DMS79 treated with DMSO at 0.1 percent for 48 hours (cell line): ENCODE measurements around the gene SYNE1.
A peak's percentile ranks its signal among the peaks of the same experiment; 100 is the strongest.

Experiments
- DNase-seq: peaks from one replicate; lab custom pipeline; 2025; lab: John Stamatoyannopoulos, UW

SYNE1 gene

DNA sequence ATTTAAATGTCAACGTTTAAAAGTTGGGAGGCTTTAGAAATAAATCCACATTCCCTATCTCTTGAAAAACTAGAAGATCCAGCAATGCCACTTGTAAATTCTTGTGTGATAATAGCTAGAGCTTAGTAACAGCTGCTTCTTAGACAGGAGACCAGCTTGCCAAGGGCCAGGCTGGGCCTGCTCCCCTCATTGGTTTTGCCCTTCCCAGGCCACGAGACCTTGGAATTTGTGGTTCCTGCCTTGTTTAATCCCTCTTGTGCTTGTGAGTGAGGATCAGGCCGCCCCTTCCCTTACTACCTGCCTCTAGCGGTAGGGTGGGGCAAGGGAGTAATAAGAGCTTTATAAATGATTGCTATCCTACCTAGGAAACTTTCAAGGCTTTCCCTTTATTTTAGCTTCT is 363.5 kb downstream of the SYNE1 start:
- DNase-seq: no peak

DNA sequence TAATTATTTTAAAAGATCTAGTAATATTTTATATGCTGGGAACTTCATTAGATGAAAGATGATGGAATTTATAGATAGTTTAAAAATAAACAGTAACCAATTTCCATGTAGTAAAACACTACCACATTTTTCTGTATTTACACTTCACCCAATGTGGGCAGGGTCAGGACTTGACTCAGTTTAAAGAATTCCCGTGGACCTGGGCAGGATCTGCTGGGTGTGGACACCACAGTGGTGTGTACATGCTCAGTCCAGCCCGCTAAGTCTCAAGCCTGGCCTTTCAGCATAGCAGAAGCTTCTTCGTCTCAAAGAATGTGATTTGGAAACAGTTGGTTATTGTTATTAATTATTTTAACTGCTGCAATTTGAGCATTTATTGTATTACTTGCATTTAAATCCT is 364.2 kb downstream of the SYNE1 start:
- DNase-seq: no peak

GRCh38 chr6:152272486-152272885 is 364.7 kb downstream of the SYNE1 start:
- no peak for DNase-seq

DNA sequence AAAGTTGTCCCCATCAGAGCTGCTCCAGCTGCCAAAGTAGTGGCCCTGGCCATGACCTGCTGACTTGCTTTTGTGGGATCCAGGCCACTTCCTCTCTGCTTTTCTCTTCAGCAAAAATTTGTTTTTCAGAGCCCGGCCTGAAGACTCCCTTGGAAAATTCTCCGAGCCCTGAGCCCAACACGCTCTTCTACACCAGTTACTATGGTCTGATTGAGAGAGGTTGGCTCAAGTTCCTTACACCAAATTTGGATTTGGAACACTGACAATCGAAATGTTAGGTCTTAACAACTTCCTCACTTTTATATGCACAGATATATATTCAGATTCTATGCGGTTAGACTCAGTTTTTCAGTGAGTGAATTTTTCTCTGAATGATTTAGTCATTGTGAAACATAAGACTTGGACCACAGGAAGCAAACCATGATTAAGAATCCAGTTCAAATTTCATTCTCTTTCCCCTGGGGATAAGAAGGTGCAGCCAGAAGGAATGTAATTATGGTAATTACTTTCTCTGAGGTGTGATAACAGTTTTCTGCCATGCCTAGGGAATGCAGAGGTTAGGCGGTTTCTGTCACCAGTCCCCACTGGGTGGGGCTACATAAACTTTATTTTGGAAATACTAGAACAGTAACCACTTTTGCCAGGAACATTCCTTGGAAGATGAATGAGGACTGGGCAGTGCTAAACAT is 365.2 kb downstream of the SYNE1 start:
- DNase-seq: no peak

- no peak for DNase-seq
Measured at GRCh38 chr6:152270301-152270925, 366.7 kb downstream of the SYNE1 start.

DNA sequence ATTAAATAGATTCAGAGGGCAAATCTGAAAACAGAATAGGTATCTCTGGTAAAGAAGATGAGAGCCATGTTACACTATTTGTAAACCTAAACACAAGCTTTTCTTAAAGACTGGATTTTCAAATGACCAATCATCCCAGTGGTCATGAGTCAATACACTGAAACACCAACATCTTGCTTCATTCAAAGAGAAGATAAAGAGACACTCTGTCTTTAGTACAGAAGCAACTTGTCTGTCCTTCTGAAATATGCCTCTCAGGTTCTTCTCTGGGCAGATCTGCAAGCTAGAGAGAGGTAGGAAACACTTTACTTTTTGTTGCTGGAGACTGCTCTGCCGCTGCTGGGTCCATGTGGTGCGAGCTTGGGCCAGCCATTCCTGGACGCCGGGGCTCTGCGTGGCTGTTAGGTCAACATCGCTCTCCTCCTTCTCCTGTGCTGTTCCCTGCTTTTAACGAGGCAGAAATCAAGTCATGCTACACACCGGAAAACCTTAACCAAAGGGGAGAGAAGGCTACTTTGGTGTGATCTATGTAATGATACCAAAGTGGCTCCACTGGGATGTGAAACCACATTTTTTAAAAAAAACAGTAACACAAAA is 368.2 kb downstream of the SYNE1 start:
- DNase-seq: no peak

GRCh38 chr6:152267967-152268845 is 369.0 kb downstream of the SYNE1 start:
- DNase-seq: no peak

DNA sequence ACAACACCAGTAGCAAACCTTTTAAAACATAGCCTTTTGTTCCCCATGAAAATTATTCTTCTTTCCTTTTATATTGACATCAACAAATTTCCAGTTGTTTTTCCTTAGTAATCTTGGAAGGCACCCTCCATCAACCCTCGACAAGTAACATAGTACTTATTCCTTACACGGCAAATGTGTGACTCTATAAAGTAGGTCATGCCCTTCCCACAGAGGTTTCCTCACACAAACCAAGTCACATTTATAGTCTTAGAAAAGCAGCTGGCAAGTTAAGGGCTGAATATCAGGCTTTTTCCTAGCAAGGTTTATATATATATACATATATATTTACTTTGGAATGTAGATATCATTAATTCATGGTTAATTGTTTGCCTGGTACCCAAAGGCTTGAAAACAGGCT is 371.5 kb downstream of the SYNE1 start:
- no peak for DNase-seq

DNA sequence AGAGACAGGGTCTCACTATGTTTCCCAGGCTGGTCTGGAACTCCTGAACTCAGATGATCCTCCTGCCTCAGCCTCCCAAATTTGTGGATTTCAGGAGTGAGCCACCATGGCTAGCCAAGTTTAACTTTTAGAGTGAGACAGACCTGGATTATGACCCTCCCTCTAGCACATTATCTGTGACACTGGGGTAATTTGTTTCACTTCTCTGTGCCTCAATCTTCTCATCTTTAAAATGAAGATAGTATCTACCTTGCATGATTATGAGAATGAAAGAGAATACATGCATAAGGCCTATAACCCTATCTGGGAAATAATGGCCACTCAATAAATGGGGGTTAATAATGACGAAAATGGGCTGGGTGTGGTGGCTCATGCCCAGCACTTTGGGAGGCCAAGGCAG is 373.6 kb downstream of the SYNE1 start:
- no peak for DNase-seq

DNA sequence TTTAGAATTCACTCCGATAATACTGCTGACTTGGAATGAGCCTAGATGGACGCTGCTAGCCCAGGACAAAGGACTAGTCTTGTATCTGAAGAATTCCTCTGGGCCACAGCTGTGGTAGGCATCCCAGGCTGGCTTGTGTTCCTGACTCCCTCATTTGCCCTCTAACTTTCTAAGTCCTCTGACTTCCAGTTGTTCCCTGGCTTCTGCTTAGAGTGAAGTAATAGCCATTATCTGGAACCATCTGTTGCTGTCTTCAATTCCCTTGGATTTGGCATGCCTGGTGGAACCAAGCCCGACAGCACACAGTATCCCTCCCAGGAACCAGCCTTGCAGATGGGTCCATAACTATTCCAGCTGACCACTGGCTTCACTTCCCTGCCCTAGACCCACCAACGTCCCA is 376.0 kb downstream of the SYNE1 start:
- DNase-seq: no peak

- no peak for DNase-seq
Measured at GRCh38 chr6:152259234-152259633, 377.9 kb downstream of the SYNE1 start.

DNA sequence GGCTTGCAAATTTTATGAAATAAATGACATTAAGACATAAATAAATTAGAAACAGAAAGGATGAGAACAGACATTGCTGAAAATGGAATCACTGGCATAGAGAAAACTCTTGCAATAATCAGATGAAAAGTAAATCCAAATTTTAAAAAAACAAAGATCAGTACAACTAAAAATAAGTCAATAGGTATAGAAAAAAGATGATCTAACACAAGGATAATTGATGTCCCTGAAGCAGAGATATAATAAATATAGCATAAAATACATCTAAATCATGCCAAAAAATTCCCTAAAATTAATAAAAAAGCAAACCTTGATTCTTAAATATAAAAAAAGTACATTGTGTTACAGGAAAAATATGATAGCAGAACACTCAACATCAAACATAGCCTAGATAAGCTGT is 379.6 kb downstream of the SYNE1 start:
- DNase-seq: no peak

GRCh38 chr6:152250127-152250526 is 387.0 kb downstream of the SYNE1 start:
- DNase-seq: no peak

- DNase-seq: no peak
Measured at GRCh38 chr6:152248980-152249379, 388.2 kb downstream of the SYNE1 start.

DNA sequence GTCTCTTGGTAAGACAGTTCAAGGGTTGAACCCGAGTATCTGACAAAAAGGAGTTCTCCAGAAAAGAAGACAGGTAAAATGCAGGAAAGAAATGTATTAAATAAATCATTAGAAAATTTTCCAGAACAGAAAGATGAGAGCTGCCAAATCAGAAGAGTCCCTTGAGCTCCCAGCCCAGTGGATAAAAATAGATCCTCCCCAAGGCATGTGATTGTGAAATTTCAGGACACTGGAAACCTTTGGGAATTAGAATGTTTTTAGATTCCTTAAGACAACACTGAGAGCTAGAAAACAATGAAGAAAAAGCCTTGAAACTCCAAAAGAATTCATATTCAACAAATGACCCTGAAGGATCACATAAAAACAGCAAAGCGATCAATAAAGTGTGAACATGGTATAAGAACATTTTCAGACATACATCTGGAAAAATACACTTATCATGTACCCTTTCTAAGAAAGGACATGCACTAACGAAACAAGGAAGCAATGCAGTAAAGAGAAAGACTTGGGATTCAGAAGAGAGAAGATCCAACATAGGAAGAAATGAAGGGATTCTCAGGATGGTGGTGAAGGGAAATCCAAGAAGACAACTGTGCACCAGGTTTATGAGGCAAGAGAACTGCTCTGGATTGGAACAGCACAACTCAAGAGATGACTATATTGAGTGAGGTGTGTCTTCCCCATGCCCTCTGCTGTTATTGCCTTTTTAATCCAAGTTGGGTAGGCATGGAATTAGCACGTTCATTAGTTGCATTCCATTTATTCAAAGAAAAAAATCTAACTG is 390.4 kb downstream of the SYNE1 start:
- no peak for DNase-seq

- peak; percentile 8 for DNase-seq
Measured at GRCh38 chr6:152244998-152245630, 392.0 kb downstream of the SYNE1 start.

GRCh38 chr6:152241013-152241766 is 396.0 kb downstream of the SYNE1 start:
- no peak for DNase-seq

DNA sequence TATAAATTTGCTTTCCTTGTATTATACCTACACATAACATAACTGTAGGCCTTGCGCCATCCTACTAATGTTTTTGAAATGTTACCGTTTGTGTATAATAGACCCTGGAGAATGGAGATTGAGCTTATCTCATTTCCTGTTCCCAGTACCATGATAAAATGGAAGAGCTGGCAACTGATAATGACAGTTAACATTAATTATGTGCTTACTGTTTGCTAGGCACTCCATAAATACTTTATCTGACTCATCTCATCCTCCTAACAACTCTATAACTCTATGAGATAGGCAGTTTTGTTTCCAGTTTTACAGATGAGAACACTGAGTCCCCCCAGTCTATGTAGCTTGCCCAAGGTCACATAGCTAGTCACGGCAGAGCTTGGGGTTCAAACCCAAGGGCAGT is 396.7 kb downstream of the SYNE1 start:
- no peak for DNase-seq

DNA sequence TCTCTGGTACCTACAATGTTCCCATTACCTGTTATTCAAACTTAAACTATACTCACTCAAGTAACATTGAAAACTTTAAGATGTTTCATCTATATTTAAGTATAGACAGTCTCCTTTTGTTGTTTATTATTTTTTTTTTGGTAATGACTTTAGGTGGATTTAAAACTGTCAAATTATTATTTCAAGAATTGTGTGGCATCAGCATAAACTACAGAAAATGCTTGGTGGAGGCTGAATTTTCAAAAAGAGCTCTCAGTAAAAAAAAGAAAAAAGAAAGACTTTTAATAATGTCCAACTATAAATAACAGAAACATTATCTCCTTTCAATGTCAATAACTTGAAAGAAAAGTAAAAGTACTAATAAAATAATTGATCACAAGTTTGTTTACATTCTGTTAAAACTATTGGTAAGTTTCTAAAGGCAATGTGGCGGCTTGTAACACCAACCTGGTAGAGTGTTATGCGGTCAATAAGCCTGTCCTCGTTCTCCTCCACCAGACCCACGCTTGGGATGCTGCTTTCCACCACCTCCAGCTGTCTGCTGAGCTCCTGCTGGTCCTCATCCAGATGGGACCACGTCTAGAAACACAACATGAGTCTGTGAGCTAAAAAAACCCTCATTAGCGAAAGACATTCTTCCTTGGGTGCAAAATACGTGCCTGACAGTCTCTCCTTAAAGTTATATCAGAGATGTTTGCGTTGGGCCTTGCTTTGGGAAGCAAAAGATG is 400.6 kb downstream of the SYNE1 start:
- no peak for DNase-seq
